GM12874 (cell line): ENCODE results near the gene ERLIN1.

ENCODE experiments used
- TF ChIP-seq, protein P1 (sequence below): IDR thresholded peaks from 2 replicates; pipeline ENCODE4 v1.5.1; 2011; ENCODE audit warnings: low read depth, mild to moderate bottlenecking, control low read depth, low read length, moderate library complexity; ENCODE audit not compliant: insufficient read depth

ERLIN1 gene

DNA sequence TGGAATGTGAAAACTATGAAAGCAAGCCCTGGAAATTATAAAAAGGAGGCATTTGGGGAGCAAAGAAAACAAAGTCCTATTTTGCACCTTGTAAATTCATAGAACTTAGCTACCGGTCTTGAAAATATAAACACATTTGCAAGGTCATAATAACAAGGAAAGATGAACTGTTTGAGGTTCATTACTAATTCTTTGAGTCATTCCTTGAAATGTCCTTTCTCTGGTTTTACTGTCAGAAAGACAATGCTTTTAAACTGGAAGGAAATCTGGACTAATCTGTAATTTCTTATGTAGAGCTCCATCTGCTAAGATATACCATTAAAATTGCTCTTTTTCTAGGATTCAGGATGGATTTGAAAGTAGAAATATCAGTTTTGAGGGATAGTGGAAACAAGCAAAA, 1.4 kb downstream of the ERLIN1 start:
- TF ChIP-seq, protein P1, sequence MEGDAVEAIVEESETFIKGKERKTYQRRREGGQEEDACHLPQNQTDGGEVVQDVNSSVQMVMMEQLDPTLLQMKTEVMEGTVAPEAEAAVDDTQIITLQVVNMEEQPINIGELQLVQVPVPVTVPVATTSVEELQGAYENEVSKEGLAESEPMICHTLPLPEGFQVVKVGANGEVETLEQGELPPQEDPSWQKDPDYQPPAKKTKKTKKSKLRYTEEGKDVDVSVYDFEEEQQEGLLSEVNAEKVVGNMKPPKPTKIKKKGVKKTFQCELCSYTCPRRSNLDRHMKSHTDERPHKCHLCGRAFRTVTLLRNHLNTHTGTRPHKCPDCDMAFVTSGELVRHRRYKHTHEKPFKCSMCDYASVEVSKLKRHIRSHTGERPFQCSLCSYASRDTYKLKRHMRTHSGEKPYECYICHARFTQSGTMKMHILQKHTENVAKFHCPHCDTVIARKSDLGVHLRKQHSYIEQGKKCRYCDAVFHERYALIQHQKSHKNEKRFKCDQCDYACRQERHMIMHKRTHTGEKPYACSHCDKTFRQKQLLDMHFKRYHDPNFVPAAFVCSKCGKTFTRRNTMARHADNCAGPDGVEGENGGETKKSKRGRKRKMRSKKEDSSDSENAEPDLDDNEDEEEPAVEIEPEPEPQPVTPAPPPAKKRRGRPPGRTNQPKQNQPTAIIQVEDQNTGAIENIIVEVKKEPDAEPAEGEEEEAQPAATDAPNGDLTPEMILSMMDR = no peak

DNA sequence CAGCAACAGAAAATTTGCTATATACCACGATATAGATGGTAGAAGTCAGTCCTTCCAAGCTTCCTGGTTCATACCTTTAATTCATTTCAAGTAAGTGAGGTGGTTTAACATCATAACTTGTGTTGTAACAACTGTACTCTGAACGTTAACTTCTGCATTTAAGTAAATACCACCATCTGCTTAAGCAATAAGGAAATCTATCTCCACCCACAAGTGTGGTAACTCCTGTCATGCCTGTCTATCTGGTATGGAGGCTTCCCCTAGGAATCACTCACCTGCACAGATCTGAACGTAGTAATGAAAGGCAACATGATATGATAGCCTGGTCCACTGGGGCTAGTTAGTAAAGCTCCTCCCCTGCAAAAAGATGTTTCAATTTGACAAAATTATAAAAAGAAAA, 2.3 kb downstream of the ERLIN1 start:
- TF ChIP-seq, protein P1 = no peak

DNA sequence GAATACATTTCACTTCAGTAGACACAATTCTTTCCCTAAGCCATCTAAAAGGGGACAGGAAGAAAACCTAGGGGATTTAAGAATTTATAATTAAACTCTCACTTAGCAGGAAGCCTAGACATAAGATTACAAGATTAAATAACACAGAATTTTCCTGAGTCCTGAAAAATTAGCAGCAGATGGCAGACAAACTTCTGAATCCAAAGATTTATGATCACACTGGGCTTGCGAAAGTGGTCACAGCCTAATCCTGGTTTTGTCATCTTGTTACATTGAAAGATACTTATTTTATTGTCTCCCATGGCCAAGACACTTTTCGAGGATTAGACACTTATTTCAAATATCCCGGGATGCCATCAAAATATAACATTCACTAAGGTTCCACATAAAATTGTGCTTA, 2.9 kb downstream of the ERLIN1 start:
- TF ChIP-seq, protein P1 = no peak

DNA sequence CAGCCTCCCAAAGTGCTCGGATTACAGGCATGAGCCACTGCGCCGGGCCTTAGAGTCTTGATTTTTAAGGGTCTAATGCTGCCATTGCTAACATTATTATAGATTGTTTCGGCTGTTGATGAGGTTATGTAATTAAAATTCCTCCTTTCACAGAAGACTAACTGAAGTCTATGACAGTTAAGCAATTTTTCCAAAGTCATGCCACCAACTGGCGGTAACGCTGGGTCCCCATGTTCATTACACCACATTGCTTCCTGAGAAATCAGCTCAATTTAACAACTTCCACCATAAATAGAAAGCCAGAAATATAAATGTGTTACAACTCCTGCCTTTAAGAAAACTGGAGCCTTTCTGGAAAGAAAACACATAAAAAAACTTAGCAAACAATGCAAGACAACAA, 3.5 kb downstream of the ERLIN1 start:
- TF ChIP-seq, protein P1 = no peak

DNA sequence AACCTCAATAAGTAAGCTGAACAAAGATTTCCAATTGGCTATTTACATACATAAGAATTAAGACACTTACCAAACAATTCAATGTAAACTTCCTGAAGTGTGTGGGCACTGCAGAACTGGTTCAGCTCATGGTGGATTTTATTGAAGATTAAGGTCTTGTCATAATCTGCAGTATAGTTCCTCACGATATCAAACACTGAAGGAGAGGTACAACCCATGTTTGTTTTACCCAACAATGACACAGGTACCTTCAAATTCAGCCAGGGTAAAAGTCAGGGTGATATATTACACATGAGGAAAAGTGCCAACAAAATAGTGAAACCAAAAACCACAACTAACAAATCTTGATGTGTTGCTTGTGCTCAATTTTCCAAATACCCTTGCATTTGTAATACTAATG, 10.0 kb downstream of the ERLIN1 start:
- TF ChIP-seq, protein P1 = no peak

DNA sequence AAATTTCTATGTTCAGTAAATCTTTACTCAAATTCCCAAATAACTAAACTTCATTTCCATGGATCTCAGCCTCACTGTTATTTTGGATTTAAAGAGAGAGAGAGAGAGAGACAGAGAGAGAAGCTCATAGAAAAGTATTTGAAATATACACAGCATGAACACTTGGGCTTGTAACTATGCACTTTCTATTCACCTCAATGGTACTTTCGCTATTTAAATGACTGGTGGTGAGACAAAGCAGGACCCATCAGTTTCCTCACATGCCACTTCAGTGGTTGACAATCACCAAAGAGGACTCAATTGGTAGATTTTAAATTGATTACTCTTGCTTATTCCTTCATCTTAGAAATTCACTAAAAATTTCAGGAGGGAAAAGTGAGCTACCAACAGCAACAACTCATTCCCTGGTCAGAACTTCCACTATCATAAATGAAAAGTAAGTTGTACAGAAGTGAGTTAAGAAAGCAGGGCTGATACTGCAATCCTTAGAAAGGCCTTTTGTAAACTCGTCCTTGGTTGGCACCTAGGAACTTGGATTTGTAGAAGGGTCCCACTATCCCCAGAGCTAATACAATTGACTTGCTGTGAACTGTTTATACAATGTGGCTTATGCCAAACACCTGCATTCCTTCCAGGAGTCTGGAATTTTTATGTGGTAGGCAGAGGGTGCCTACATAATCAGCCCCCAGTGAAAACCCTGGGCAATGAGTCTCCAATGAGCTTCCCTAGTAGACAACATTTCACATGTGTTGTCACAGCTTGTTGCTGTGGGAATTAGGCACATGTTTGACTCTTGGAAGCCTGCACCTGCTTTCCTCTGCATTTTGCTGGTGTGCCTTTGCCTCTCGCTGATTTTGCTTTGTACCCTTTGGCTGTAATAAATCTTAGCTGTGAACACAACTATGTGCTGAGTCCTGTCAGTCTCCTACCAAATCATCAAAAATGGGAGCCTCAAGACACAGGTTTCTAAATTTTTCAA, 10.8 kb downstream of the ERLIN1 start:
- TF ChIP-seq, protein P1 = no peak

DNA sequence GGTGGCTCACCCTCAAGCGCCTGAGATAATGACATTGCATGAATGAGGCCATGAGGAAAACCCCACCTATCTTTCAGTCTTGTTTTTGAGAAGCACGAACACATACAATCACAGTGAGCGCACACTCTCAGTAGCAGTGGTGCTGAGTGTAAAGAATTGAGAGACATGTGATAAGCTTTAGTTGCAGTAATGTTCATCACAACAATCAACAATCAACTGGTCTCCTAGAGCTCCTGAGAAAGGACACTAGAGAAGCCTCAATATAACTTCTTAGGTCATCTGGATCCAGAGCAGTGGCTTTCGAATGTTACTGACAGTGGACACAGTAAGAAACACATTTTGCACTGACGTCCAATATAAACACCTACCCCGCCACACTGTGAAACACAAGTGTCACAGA, 12.8 kb downstream of the ERLIN1 start:
- TF ChIP-seq, protein P1 = no peak
